HEK293 (cell line): ENCODE data around the gene THAP11.

ENCODE experiments used
- CTCF ChIA-PET: fragments of 350-600 bp; formaldehyde crosslinking; extraction: SDS; loops from one replicate; lab custom pipeline; 2021; ENCODE audit warnings: antibody characterized with exemption; lab: Yijun Ruan, JAX
- POLR2A ChIA-PET: fragments of 300-600 bp; formaldehyde crosslinking; extraction: SDS; loops from one replicate; lab custom pipeline; 2020; ENCODE audit warnings: antibody characterized with exemption, inconsistent platforms; lab: Yijun Ruan, JAX
- H3K27ac ChIP-seq: fragments of 200-500 bp; sonication (Bioruptor generic); 2 replicates; pipeline ENCODE4 v1.5.1; 2014; ENCODE audit warnings: low read depth, low read length, control low read depth, inconsistent platforms; ENCODE audit errors: extremely low read depth
- H3K36me3 ChIP-seq, 2 experiments: fragments of 200-500 bp in 1 of 2; sonication (Bioruptor generic) in 1 of 2; 1 replicate in 1 of 2; 2 replicates in 1 of 2; pipeline ENCODE4 v1.5.1; 2014 to 2017; ENCODE audit warnings: inconsistent platforms in 2 of 2, low read length in 2 of 2; ENCODE audit not compliant: control insufficient read depth in 2 of 2, insufficient read depth in 1 of 2
- H3K4me1 ChIP-seq: fragments of 200-500 bp; sonication (Bioruptor generic); 2 replicates; pipeline ENCODE4 v1.5.1; 2014; ENCODE audit warnings: mild to moderate bottlenecking, low read length, inconsistent platforms; ENCODE audit not compliant: control insufficient read depth, insufficient read depth
- H3K4me3 ChIP-seq: 2 replicates; pipeline ENCODE4 v1.5.1; 2011; ENCODE audit warnings: low read depth, mild to moderate bottlenecking, control low read depth, low read length, moderate library complexity
- H3K9me3 ChIP-seq: fragments of 200-500 bp; sonication (Bioruptor generic); 2 replicates; pipeline ENCODE4 v1.5.1; 2014; ENCODE audit warnings: low read depth, low read length, inconsistent platforms; ENCODE audit not compliant: control insufficient read depth, insufficient read depth
- GLI4 ChIP-seq: fragments of 450-650 bp; formaldehyde crosslinking; IDR thresholded peaks from 2 replicates; pipeline ENCODE4 v1.5.1; 2016; ENCODE audit warnings: missing biosample characterization, missing genetic modification characterization
- HOXA7 ChIP-seq: sonication (generic); formaldehyde crosslinking; IDR thresholded peaks from 2 replicates; pipeline ENCODE4 v1.8.1; 2022; ENCODE audit warnings: missing genetic modification reagents, borderline replicate concordance
- KLF1 ChIP-seq: fragments of 450-650 bp; formaldehyde crosslinking; IDR thresholded peaks from 2 replicates; pipeline ENCODE4 v1.5.1; 2016; ENCODE audit warnings: missing biosample characterization, missing genetic modification characterization
- PBX3 ChIP-seq: sonication (generic); formaldehyde crosslinking; IDR thresholded peaks from 2 replicates; pipeline ENCODE4 v1.8.1; 2022; ENCODE audit warnings: mild to moderate bottlenecking, moderate library complexity, missing genetic modification reagents
- ZNF366 ChIP-seq: fragments of 450-650 bp; formaldehyde crosslinking; conservative IDR thresholded peaks from 2 replicates; pipeline ENCODE4 v1.5.1; 2016; ENCODE audit warnings: missing biosample characterization, missing genetic modification characterization
- ZNF391 ChIP-seq: fragments of 450-650 bp; formaldehyde crosslinking; IDR thresholded peaks from 2 replicates; pipeline ENCODE4 v1.5.1; 2016; ENCODE audit warnings: low read depth, missing biosample characterization, missing genetic modification characterization, borderline replicate concordance
- ZNF426 ChIP-seq: fragments of 450-650 bp; formaldehyde crosslinking; IDR thresholded peaks from 2 replicates; pipeline ENCODE4 v1.5.1; 2017; ENCODE audit warnings: missing biosample characterization, missing genetic modification characterization, mild to moderate bottlenecking, inconsistent platforms, moderate library complexity
- ZNF510 ChIP-seq: fragments of 450-650 bp; formaldehyde crosslinking; IDR thresholded peaks from 2 replicates; pipeline ENCODE4 v1.5.1; 2018; ENCODE audit warnings: mild to moderate bottlenecking, missing genetic modification characterization, missing biosample characterization; ENCODE audit not compliant: insufficient replicate concordance
- ZNF530 ChIP-seq: fragments of 450-650 bp; formaldehyde crosslinking; IDR thresholded peaks from 2 replicates; pipeline ENCODE4 v1.5.1; 2016; ENCODE audit warnings: low read depth, missing biosample characterization, missing genetic modification characterization
- ZNF596 ChIP-seq: fragments of 450-650 bp; IDR thresholded peaks from 2 replicates; pipeline ENCODE4 v1.5.0; 2018; ENCODE audit warnings: missing biosample characterization, mild to moderate bottlenecking, missing genetic modification characterization, moderate library complexity
- ZNF600 ChIP-seq: fragments of 450-650 bp; formaldehyde crosslinking; IDR thresholded peaks from 2 replicates; pipeline ENCODE4 v1.5.1; 2016; ENCODE audit warnings: missing biosample characterization, missing genetic modification characterization
- ZNF629 ChIP-seq: fragments of 450-650 bp; formaldehyde crosslinking; IDR thresholded peaks from 2 replicates; pipeline ENCODE4 v1.5.1; 2017; ENCODE audit warnings: missing biosample characterization, missing genetic modification characterization
- ZNF664 ChIP-seq: fragments of 450-650 bp; formaldehyde crosslinking; IDR thresholded peaks from 2 replicates; pipeline ENCODE4 v1.5.1; 2016; ENCODE audit warnings: missing biosample characterization, missing genetic modification characterization
- TF ChIP-seq, protein P1 (sequence below): fragments of 450-650 bp; formaldehyde crosslinking; IDR thresholded peaks from 2 replicates; pipeline ENCODE4 v1.5.0; 2017; ENCODE audit warnings: missing biosample characterization, missing genetic modification characterization, borderline replicate concordance
- TF ChIP-seq, protein P2 (sequence below): fragments of 450-650 bp; formaldehyde crosslinking; IDR thresholded peaks from 2 replicates; pipeline ENCODE4 v1.5.1; 2016; ENCODE audit warnings: missing biosample characterization, missing genetic modification characterization
- TF ChIP-seq, protein P3 (sequence below): fragments of 450-650 bp; formaldehyde crosslinking; IDR thresholded peaks from 2 replicates; pipeline ENCODE4 v1.5.1; 2016; ENCODE audit warnings: missing biosample characterization, missing genetic modification characterization
- TF ChIP-seq, protein P4 (sequence below): fragments of 450-650 bp; formaldehyde crosslinking; IDR thresholded peaks from 2 replicates; pipeline ENCODE4 v1.5.1; 2016; ENCODE audit warnings: missing biosample characterization, missing genetic modification characterization

The THAP11 gene

GRCh38 chr16:67860589-67861398, 18.7 kb downstream of the THAP11 start:
- peaks cover 5 to 66% of the 10 kb centered on the region in 2 experiments; a peak in 2 of 3 replicates for H3K36me3 ChIP-seq
- CTCF ChIA-PET, result interaction anchor here (0.7 to 2.7 kb wide), 6 partner anchors 9 to 188 kb away, joined by 3 to 13 read pairs (median 3); partner anchors contain the start of gene NRN1L
- TF ChIP-seq GLI4 (tag by site-specific recombination) (no peak), ZNF596 (tag by site-specific recombination) (no peak), ZNF530 (tag by site-specific recombination) (no peak), ZNF600 (tag by site-specific recombination) (peak; percentile 73; the same call in 1 of the 2 replicates), PBX3 (CRISPR knock-in tag) (no peak), ZNF391 (tag by site-specific recombination) (no peak), ZNF366 (tag by site-specific recombination) (no peak), ZNF664 (peak; percentile 84), ZNF426 (no peak), ZNF510 (tag by site-specific recombination) (no peak), ZNF629 (tag by site-specific recombination) (peak; percentile 45), HOXA7 (CRISPR knock-in tag) (no peak), KLF1 (tag by site-specific recombination) (0 out of 2 replicates have a peak, but pooled peaks have one; percentile 31)
- TF ChIP-seq, protein P1, sequence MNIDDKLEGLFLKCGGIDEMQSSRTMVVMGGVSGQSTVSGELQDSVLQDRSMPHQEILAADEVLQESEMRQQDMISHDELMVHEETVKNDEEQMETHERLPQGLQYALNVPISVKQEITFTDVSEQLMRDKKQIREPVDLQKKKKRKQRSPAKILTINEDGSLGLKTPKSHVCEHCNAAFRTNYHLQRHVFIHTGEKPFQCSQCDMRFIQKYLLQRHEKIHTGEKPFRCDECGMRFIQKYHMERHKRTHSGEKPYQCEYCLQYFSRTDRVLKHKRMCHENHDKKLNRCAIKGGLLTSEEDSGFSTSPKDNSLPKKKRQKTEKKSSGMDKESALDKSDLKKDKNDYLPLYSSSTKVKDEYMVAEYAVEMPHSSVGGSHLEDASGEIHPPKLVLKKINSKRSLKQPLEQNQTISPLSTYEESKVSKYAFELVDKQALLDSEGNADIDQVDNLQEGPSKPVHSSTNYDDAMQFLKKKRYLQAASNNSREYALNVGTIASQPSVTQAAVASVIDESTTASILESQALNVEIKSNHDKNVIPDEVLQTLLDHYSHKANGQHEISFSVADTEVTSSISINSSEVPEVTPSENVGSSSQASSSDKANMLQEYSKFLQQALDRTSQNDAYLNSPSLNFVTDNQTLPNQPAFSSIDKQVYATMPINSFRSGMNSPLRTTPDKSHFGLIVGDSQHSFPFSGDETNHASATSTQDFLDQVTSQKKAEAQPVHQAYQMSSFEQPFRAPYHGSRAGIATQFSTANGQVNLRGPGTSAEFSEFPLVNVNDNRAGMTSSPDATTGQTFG (tag by site-specific recombination), result no peak
- TF ChIP-seq, protein P2, sequence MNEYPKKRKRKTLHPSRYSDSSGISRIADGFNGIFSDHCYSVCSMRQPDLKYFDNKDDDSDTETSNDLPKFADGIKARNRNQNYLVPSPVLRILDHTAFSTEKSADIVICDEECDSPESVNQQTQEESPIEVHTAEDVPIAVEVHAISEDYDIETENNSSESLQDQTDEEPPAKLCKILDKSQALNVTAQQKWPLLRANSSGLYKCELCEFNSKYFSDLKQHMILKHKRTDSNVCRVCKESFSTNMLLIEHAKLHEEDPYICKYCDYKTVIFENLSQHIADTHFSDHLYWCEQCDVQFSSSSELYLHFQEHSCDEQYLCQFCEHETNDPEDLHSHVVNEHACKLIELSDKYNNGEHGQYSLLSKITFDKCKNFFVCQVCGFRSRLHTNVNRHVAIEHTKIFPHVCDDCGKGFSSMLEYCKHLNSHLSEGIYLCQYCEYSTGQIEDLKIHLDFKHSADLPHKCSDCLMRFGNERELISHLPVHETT (tag by site-specific recombination), result no peak
- TF ChIP-seq, protein P3, sequence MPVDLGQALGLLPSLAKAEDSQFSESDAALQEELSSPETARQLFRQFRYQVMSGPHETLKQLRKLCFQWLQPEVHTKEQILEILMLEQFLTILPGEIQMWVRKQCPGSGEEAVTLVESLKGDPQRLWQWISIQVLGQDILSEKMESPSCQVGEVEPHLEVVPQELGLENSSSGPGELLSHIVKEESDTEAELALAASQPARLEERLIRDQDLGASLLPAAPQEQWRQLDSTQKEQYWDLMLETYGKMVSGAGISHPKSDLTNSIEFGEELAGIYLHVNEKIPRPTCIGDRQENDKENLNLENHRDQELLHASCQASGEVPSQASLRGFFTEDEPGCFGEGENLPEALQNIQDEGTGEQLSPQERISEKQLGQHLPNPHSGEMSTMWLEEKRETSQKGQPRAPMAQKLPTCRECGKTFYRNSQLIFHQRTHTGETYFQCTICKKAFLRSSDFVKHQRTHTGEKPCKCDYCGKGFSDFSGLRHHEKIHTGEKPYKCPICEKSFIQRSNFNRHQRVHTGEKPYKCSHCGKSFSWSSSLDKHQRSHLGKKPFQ (tag by site-specific recombination), result no peak
- TF ChIP-seq, protein P4, sequence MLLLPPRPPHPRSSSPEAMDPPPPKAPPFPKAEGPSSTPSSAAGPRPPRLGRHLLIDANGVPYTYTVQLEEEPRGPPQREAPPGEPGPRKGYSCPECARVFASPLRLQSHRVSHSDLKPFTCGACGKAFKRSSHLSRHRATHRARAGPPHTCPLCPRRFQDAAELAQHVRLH (tag by site-specific recombination), result no peak
- TF ChIP-seq, all 188 proteins: peak for 4
- no peak overlapping the region for H3K27ac ChIP-seq
- POLR2A ChIA-PET, result interaction anchor here (0.5 kb wide), 1 partner anchor 13 kb away, joined by 3 read pairs; no protein-coding TSS in a partner anchor
- H3K9me3 ChIP-seq, result no peaks in the 10 kb centered on the region
- peaks cover 10% of the 10 kb centered on the region for H3K4me1 ChIP-seq
- no peak overlapping the region for H3K4me3 ChIP-seq
